Stomach (tissue), 9 donors: ENCODE results near the gene PPP1R12A. TPM values are rescaled to one million over a fixed set of nuclear protein-coding genes. Genes with fewer than 3 reads are reported as not detected.
"Not testable (repeated sequence)": the region's sequence is repeated elsewhere in the genome, so short reads cannot be mapped to it uniquely, and the experiment has no call there.

Experiments used
- DNase-seq, 2 donors: peaks; one replicate each; pipeline versions ENCODE4 v3.0.0 to v3.0.0-alpha.2; 2013 to 2019
- H3K27ac ChIP-seq, 5 donors: fragments of 200-600 bp in 4 of 5; sonication (generic) in 4 of 5; one replicate each; pipeline ENCODE4 v1.5.1; 2013 to 2019; ENCODE audit warnings: mild to moderate bottlenecking in 1 of 5, moderate library complexity in 1 of 5
- H3K27me3 ChIP-seq, 3 donors: fragments of 200-600 bp; sonication (generic); one replicate each; pipeline ENCODE4 v1.5.1; 2017 to 2019; ENCODE audit warnings: mixed run types in 1 of 3
- H3K36me3 ChIP-seq, 4 donors: fragments of 200-600 bp; sonication (generic); 1 replicate in 3 of 4; 2 replicates in 1 of 4; pipeline ENCODE4 v1.5.1; 2016 to 2019
- H3K4me1 ChIP-seq, 4 donors: fragments of 200-600 bp; sonication (generic); one replicate each; pipeline ENCODE4 v1.5.1; 2016 to 2019
- H3K4me3 ChIP-seq, 4 donors: fragments of 200-600 bp; sonication (generic) in 3 of 4; one replicate each; pipeline ENCODE4 v1.5.1; 2016 to 2019; ENCODE audit warnings: mild to moderate bottlenecking in 1 of 4
- H3K9me3 ChIP-seq, 4 donors: fragments of 200-600 bp; sonication (generic); one replicate each; pipeline ENCODE4 v1.5.1; 2016 to 2019
- CTCF ChIP-seq, 7 experiments: fragments of 450-650 bp in 4 of 7; fragments of 200-600 bp in 3 of 7; sonication (generic) in 3 of 7; IDR thresholded peaks; one replicate each; pipeline ENCODE4 v1.5.1; 2016 to 2019; ENCODE audit warnings: antibody characterized with exemption in 7 of 7, control low read depth in 2 of 7, mild to moderate bottlenecking in 1 of 7
- EP300 ChIP-seq: sonication (generic); formaldehyde crosslinking; IDR thresholded peaks from one replicate; pipeline ENCODE4 v1.6.1; 2017; ENCODE audit warnings: antibody characterized with exemption
- POLR2A ChIP-seq, 4 donors: fragments of 450-650 bp; IDR thresholded peaks; one replicate each; pipeline ENCODE4 v1.6.1; 2016; ENCODE audit warnings: antibody characterized with exemption in 4 of 4, control low read depth in 2 of 4, mild to moderate bottlenecking in 1 of 4, moderate library complexity in 1 of 4
- POLR2AphosphoS5 ChIP-seq, 3 donors: sonication (generic); formaldehyde crosslinking; IDR thresholded peaks; one replicate each; pipeline ENCODE4 v1.6.1; 2016; ENCODE audit warnings: antibody characterized with exemption in 3 of 3
- WGBS, 5 donors: extraction: QIAGEN DNeasy Blood & Tissue Kit in 3 of 5; methylation state at CpG; one replicate each; pipeline versions ENCODE4 v1.1.5 to v1.1.7; 2013 to 2018; 5-methylcytosine and 5-hydroxymethylcytosine counted together
- intact Hi-C: fragments of 100-400 bp; cut with DNase I; formaldehyde crosslinking; loops from one replicate; pipeline ENCODE4 v1.15.1; 2023; ENCODE audit warnings: low total_unique reads
- polyA plus RNA-seq, 3 donors: library from polyadenylated mRNA; stranded (reverse); fragments of 200-250 nt; gene quantifications; one replicate each; pipeline ENCODE4 v1.2.3, GENCODE V29; 2013
- total RNA-seq, 5 donors: library from RNA; depleted of rRNA; stranded (reverse); fragments of >200 nt; gene quantifications; one replicate each; pipeline versions ENCODE4 v1.1.0 to v1.2.3, GENCODE V29; 2014 to 2016
- donor health status: healthy with polysubstance abuse.
- donor health status: Bipolar disorder and iron deficiency.
- donor health status: healthy.

PPP1R12A gene
- total and polyA plus RNA-seq, 8 donors: 7.5 to 425 (median 112) TPM

- Histone ChIP-seq H3K9me3 (no peaks in the 10 kb centered on the region), H3K27ac (no peak overlapping the region), H3K27me3 (no peaks in the 10 kb centered on the region), H3K36me3 (no peaks in the 10 kb centered on the region), H3K4me1 (peaks cover 6 to 96% (median 50%) of the 10 kb centered on the region in 4 donors), H3K4me3 (no peak overlapping the region)
- DNase-seq: no peak
- intact Hi-C loops: no loop called here
- WGBS, 5 donors: 56 to 76% (median 72%) methylated on average over 3 of the region's 3 CpGs
- TF ChIP-seq POLR2AphosphoS5 (IDR thresholded peaks at IDR 0.05) (no peak), CTCF (IDR thresholded peaks at IDR 0.05) (no peak), EP300 (no peak), POLR2A (IDR thresholded peaks at IDR 0.05) (no peak)
Observed at GRCh38 chr12:79885911-79886490, 48.9 kb downstream of the PPP1R12A start.

GRCh38 chr12:79884401-79885006 lies 50.4 kb downstream of the PPP1R12A start:
- Histone ChIP-seq H3K27ac (no peak overlapping the region), H3K4me1 (peaks cover 5 to 98% (median 51%) of the 10 kb centered on the region in 4 donors), H3K36me3 (no peaks in the 10 kb centered on the region), H3K4me3 (no peak overlapping the region), H3K9me3 (no peaks in the 10 kb centered on the region), H3K27me3 (no peaks in the 10 kb centered on the region)
- intact Hi-C loops: no loop called here
- TF ChIP-seq CTCF (IDR thresholded peaks at IDR 0.05) (no peak), POLR2A (IDR thresholded peaks at IDR 0.05) (no peak), POLR2AphosphoS5 (IDR thresholded peaks at IDR 0.05) (no peak), EP300 (no peak)
- WGBS, 5 donors: 66 to 77% (median 72%) methylated on average over 3 of the region's 3 CpGs
- DNase-seq: no peak

- Histone ChIP-seq H3K27me3 (no peaks in the 10 kb centered on the region), H3K36me3 (no peaks in the 10 kb centered on the region), H3K27ac (no peak overlapping the region), H3K9me3 (no peaks in the 10 kb centered on the region), H3K4me1 (peaks cover 0 to 98% (median 46%) of the 10 kb centered on the region in 4 donors), H3K4me3 (no peak overlapping the region)
- TF ChIP-seq EP300 (no peak), POLR2AphosphoS5 (IDR thresholded peaks at IDR 0.05) (no peak), CTCF (IDR thresholded peaks at IDR 0.05) (no peak), POLR2A (IDR thresholded peaks at IDR 0.05) (no peak)
- DNase-seq: no peak
- intact Hi-C loops: no loop called here
- 81 to 91% (median 82%) methylated on average over 1 of the region's 1 CpG for WGBS, 5 donors
Observed at GRCh38 chr12:79883216-79883615, 51.7 kb downstream of the PPP1R12A start.

GRCh38 chr12:79881351-79881750 lies 53.5 kb downstream of the PPP1R12A start:
- H3K4me3 ChIP-seq: no peak overlapping the region
- no peak overlapping the region for H3K27ac ChIP-seq
- no peak for DNase-seq
- WGBS, 5 donors: 87 to 97% (median 95%) methylated on average over 2 of the region's 2 CpGs
- H3K27me3 ChIP-seq: no peaks in the 10 kb centered on the region
- TF ChIP-seq POLR2A (IDR thresholded peaks at IDR 0.05): no peak
- TF ChIP-seq CTCF (IDR thresholded peaks at IDR 0.05): no peak
- TF ChIP-seq EP300: no peak
- no peak for TF ChIP-seq POLR2AphosphoS5 (IDR thresholded peaks at IDR 0.05)
- H3K9me3 ChIP-seq: no peaks in the 10 kb centered on the region
- peaks cover 0 to 98% (median 43%) of the 10 kb centered on the region in 4 donors for H3K4me1 ChIP-seq
- intact Hi-C loops: no loop called here
- H3K36me3 ChIP-seq: peaks cover 0 to 3% (median 0%) of the 10 kb centered on the region in 4 donors

- H3K27ac ChIP-seq, H3K36me3 ChIP-seq, H3K4me3 ChIP-seq, H3K27me3 ChIP-seq, intact Hi-C loops, DNase-seq, H3K9me3 ChIP-seq: not testable (repeated sequence)
- peaks cover 0 to 98% (median 45%) of the 10 kb centered on the region in 4 donors for H3K4me1 ChIP-seq
- 94 to 98% (median 97%) methylated on average over 4 of the region's 4 CpGs for WGBS, 5 donors
Observed at GRCh38 chr12:79878506-79878905, 56.4 kb downstream of the PPP1R12A start.
